ENCODE measurements around the gene PAQR8.

Gene PAQR8

DNA sequence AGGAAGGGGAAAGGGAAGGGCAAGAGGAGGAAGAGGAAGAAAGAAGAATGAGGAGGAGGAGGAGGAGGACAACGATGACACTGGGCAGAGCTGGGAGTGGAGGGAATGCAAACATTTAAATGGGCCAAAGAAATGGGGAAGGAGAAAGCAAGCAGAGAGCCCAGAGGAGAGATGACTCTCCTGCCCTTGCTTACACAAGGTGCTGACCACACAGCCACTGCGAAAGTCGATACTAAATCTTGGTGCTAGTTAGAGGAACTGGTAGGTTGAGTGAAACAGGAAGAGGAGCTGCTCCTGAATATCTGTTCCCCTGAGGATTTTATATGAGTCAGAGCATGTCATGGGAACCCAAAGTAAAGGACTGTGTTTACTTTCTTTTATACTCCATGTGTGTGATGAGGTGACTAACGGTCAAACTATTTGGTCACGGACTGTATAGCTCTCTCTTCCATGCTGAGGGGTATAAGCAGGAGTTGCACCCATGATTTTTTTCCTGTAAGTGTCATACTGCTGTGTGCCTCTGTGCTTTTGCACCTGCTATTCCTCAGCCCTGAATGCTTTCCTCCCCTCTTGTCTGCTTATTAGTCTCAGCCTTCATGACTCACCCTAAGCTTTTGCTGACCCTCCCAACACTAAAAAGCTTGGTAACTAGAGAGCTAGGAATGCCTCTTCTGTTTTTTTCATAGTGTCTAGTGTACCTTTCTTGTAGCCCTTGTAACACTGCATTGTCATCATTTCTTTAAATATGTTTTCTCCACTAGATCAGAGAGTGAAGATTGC lies 9.5 kb upstream of the PAQR8 start:
- DNase-seq: peak; percentile 40

DNA sequence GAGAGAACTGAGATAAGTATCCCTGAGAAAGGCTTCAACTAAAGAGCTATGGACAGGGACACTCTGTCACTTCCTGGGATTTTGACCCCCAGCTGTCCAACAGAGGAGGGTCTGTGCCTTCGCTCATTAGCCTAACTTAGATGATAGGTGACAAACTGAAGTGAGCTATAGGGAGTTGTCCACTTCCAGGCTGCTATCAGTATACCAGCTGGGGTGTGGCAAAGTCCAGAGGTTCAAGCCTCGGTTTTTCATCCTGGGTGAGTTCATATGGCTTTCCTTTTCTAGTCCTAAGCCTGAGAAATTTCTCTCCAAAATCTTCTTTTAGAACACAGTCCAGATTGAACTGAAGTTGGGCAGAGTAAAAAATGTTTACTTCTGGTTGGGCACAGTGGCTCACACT lies 5.9 kb upstream of the PAQR8 start:
- DNase-seq: no peak

DNA sequence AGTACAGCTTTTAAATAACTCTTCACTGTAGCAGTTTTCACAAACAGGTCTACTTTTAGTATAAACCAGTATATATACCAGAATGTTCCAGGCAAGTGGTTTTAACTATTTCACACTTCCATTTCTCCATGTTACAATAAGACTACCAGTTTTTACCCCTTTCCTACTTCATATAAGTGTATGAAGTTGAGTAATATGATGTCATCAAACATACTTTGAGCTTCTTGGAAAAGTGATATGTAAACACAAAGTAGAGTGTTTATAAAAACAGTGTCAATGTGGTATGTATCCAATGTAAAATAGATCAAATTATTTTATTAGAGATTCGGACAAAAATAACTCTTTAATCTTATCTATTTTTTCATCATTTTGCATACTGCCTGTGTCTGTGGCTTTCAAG lies 2.5 kb upstream of the PAQR8 start:
- no peak for DNase-seq

DNA sequence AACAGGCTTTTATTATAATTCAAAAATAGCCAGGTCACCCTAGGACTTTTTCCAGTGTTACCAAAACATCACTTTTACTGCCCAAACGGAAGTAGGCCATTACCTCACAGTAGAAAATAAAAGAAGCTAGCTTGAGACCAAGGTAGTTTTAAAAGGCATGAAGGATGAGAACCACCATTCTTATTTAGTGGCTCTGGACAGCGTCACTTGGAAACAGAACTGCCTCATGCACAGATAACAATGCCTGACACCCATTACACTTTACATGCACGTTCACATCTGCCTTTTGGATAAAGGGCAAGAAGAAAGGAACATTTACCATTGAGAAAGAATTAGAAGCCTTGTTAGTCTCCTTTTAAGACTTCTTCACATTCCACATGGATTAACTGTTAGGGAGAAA lies 1.9 kb upstream of the PAQR8 start:
- DNase-seq: no peak

DNA sequence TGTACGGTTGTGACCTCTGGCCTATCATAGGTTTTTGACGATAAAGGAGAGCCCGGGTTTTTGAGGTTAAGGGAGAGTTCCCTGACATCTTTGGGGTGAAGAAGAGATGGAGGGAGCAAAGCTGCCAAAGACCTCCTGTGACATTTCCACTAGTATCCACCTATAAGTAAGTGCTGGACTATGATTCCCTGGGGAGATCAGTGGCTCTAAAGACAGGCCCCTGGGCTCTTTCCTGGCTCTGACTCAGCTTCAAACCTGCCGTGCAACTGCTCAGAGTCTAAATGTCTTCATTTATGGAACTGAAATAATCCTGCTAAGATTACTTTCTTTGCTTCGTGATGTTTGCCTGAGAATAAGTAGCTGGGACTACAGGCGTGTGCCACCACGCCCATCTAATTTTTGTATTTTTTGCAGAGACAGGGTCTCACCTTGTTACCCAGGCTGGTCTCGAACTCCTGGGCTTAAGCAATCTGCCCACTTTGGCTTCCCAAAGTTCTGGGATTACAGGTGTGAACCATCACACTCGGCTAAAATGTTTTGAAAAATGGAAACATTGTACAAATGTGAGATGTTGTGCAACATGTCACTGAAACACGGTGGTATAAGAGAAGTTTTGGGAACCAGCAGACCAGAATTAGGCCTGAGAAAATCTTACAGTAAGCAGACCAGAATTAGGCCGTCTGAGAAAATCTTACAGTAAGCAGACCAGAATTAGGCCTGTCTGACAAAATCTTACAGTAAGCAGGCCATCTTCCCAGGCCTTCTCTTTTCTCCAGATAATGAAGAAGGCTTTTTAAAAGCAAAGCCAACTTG lies 1.1 kb upstream of the PAQR8 start:
- no peak for DNase-seq

DNA sequence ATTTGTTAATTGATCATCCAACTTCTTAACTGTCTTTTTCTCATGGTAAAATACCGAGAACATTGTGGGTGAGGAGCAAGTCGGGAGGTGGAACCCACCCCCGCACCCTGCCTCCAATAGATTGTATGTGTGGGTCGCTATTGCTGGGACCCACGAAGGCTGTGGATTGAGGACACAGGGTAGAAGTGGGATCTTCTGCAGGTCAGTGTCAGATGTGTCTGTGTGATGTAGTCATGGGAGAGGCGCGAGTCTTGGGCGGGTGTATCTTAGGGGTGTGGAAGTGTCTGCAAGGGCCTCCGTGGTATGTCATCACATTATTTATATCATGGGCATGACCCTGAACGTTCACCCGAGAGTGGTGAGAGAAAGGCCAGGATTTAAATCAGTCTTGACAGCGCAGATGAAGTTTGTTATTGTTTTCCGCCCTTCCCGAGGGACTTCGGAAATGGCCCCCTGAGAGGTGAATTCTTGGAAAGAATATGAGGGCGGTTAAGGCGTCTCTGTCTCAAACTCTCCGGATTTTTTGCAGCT lies 472 bp upstream of the PAQR8 start:
- DNase-seq: no peak

DNA sequence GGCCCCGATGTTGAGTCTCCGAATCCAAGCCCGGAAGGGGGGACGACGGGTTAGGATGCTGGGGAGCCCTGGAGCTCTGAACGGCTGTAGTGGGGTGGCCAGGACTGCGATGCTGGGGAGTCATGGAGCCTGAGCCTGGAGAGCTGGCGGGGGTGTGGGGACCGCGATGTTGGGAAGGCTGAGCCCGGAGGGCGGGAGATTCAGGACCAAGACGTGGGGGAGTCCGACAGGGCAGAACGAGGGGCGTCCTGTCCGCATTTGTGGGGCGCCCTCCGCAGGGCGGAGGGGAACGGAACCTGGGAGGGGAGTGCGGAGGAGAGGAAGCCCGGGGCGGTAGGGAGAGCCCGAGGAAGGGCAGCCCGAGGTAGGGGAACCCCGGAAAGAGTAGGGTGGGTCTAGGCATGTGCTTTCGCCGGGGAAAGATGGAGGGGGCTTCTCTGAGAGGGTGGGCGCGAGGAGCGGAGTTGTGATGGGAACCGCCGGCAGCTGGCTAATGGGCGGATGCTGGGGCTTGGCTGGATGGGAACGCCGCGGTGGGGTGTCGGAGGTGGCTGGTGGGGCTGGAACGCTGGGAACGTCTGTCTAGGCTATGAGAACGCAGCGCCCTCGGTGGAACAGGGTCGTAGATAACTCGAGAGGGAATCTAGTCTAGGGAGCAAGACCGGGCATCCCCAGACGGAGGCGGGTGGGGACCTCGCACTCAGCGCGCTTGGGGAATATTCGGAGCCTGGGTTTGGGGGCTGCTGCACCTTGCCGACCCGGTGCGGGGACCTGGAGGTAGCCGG lies 684 bp downstream of the PAQR8 start:
- peak; percentile 40 for DNase-seq

DNA sequence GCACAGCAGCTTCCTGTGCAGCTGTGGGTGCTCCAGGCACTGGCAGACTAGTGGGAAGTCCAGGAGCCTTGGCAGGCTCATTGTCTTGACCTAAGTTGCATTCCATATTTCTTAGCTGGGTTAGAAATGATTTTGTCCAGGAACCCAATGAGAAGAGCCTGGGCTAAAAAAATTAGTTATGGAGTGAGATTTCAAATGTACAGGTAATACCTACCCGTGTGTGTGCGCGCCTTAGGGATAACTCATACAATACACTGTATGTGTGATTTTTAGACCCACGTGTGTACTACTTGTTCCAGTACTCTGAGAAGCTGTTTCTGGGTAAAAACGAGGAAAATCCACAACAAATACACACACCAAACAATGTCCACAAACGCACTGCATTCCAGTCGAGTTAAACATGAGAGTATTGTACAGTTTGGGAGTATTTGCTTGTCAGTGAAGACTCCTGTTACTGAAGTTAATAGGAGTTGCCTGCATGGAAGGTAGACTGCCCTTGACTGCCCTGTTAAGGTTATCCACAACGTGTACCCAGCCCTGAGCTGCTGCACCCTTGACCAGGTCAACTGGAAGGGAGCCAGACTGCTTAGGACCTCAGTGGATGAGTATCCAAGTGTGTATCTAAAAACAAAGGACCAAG lies 1.4 kb downstream of the PAQR8 start:
- no peak for DNase-seq

DNA sequence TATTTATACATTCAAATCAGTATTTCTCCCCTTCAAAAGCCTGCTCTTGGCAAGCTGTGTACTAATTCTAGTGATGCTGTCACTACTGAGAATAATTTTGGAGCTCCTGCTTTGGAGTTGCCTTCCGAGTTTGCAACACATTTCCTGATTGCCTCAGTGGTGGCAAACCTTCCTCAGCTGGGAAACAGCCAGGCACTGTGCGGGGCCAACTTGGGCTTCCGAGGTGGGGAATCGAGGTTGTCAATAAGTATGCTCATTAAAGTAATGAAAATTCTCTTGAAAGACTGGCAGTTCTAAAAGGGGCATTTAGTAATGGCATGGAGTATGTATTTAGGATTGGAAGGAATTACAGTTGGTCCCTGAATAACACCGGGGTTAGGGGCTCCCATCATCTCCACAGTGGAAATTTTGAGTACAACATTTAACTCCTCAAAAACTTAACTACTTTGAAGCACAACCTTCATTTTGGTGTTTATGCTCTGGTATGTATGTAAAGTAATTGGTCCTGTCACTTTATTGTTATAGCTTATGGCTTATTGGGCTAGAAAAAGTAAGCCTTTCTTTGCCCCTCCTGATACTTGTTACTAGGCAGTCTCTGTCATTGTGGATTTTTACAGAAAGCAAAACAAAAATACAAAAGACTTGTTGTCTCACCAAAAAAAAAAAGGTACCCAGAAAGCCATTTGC lies 2.7 kb downstream of the PAQR8 start:
- no peak for DNase-seq

DNA sequence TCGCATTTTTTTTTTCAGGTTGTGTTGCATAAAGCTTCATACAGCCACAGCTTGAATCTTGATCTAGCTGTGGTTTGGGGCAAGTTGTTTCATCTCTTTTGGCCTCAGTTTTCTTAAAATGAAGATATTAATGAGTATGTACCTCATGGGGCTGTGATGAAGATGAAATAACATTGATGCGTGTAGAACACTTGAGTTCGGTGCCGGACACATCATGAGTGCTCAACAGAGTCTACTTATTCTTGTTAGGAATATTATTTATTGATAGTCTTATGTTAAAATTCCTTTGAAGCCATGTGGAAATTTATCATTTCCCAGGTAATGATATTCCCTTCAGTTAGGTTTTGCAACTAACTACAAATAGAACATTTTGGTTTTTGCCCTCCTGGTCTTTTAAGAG lies 3.4 kb downstream of the PAQR8 start:
- no peak for DNase-seq

DNA sequence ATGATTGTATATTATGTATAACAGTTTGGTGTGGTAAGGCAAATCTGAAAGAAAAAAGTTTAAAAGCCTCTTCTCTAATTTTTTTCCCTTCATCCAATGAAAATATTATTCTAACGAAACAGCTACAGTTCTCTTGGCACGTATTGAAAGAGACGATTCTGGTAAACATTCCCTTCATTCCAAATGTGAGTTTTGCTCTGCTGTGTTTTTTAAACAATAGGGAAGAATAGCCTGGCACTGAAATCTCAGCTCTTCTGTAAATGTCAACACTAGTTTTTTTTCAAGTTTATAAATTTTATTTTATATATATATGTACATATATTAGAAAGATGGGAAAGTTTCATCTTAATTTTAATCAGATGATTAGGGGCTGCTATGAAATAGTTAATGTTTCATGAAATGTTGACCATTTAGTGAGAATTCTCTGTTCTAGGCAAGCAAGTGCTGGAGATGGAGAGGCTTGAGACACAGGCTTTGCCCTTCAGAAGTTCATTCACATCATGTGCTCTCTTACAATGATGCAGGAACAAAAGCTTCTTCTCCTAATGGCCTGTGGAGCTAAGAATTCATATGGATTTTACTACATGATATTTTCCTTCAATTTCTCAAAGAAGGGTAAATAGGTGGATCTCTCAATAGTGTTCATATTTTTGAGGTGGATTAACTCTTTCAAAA lies 4.1 kb downstream of the PAQR8 start:
- no peak for DNase-seq

DNA sequence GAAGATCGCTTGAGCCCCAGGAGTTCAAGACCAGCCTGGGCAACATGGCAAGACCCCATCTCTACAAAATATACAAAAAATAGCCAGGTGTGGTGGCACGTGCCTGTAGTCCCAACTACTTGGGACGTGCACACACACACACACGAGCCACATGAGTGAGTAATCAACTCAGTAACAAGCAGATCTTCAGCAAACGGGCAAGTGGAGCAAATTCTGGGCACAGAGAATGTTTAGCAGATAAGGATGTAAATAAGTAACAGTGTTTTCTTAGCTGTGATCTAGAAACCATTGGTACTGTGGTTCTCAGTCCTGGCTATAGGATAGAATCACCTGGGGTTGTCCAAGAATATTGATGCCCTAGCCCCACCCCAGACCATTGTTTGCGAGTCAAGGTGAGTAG lies 6.1 kb downstream of the PAQR8 start:
- DNase-seq: no peak

DNA sequence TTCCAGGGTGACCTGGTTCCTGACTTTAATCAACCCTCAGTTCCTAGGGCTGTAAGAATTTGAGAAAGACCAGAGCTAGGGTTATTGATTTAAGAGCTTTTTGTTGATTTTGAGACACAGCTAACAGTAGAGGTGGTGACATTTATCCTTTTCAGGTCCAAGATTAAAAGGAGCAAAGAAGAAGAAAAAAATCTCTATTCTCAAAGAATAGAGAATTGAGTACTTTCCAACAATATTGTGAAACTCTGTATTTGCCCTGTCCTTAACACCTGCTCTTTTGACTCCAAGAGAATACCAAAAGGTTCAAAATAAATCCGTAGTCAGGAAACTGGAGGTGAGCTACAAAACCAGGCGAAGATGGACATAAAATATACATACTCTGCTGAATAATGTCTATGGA lies 7.3 kb downstream of the PAQR8 start:
- DNase-seq: no peak

DNA sequence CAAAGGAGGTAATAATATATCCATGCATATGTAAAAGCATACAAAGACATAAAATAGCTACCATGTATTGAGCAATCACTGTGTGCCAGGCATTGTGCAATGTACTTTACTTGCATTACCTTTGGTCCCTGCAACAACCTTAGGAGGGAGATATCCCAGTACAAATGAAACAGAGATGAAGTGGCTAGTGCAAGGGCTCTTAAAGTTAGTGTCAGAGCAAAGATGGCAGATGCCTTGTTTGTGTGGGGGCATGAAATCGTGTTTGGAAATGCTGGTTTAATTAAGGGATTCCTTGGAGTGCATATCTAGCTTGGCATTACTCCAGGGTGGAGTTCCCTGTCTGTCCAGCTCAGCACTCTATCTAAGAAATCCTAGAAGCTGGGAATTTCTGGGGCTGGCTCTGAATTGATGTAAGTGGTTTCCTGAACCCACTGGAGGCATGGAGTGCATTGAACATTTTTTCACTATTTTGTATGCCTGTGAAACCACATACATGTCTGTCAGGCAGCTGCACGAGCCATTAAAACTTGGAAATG lies 9.8 kb downstream of the PAQR8 start:
- DNase-seq: peak; percentile 39

DNA sequence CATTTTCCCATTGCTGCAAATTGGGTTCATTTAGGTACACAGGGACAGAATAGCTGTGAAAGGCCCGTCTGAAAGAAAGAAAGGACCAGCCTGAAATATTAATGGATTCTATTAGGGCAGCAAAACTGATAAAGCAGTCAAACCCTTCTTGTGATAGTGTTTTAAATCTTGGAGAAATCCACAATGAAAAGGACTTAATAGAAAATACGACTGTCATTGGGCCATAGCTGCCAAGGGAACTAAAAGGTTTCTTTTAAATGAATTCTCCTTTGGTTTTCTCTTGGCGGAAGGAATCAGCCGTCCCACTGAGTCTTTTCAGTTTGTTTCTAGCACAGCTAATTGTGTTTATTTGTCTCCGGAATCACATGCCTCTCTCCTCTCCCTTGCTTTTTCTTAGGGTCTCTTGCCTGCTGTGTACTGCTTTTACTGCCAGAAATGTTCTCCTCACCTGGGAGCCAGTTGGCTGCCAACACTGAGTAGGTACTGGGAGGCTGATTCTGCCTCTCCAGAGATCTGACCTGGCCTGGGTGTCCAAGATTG lies 11.3 kb downstream of the PAQR8 start:
- DNase-seq: no peak

DNA sequence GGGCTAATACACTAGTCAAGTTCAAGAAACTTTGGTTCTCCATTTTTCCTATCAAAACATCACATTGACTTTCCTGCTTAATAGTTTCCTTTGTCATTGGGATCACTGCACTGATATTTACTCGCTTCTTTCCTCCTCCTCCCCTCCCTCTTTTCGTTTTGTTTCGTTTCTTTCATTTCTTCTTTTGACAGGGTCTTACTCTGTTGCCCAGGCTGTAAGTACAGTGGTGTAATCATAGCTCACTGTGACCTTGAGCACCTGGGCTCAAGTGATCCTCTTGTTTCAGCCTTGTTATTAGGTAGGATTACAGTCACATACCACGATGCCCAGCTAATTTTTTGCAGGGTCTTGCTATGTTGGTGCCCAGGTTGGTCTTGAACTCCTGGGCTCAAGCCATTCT lies 12.3 kb downstream of the PAQR8 start:
- no peak for DNase-seq

DNA sequence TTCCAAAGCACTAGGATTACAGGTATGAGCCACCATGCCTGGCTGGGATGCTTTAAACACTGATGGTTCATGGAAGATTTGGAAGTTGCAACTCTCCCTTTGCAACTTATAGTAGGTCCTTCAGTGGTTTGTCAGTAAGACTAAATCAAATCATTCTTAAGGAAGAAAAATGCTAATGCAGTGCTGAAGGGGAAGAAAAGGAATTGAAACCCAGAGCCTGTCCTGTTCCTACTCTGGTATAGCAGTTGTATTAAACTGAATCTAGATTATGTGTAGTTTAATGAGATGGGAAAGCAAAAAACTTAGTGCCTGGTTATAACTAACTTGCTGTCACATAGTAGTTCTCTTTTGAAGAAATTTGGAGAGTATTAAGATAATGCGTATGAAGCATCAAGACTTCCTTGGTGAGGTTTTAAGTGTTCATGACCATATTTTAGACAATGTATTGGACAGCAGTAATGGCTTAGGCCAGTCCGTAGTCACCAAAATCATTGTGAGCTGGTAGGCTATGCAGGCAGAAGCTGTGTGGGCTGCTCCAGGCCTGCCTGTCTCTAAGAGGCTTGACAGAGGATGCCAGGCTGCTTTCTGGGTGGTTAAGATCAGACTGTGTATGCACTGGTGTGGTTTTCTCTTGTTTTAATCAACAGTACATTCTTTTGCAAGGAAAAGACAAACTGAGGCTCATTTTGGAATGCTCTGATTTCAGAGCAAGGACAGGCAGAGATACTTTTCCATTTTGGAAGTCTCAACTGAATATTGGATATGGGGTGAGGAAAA lies 14.0 kb downstream of the PAQR8 start:
- no peak for DNase-seq

DNA sequence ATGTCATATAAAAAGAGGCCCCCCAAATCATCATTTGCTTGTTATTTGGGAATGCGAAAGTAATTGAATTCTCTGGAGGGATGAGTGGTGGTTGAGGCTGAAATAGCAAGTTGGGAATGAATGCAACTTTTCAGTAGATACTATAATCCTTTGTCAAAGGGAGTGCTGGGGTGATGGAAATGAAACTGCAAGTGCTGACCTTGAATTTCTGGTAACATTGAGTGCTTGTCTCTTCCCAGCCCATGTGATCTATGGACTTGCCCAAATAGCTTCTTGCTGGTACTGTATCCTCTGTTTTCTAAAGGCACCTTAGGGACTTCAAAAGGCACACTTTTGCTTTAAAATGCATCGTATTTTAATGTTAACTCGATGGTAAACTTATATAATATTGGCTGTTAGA lies 14.8 kb downstream of the PAQR8 start:
- no peak for DNase-seq

DNA sequence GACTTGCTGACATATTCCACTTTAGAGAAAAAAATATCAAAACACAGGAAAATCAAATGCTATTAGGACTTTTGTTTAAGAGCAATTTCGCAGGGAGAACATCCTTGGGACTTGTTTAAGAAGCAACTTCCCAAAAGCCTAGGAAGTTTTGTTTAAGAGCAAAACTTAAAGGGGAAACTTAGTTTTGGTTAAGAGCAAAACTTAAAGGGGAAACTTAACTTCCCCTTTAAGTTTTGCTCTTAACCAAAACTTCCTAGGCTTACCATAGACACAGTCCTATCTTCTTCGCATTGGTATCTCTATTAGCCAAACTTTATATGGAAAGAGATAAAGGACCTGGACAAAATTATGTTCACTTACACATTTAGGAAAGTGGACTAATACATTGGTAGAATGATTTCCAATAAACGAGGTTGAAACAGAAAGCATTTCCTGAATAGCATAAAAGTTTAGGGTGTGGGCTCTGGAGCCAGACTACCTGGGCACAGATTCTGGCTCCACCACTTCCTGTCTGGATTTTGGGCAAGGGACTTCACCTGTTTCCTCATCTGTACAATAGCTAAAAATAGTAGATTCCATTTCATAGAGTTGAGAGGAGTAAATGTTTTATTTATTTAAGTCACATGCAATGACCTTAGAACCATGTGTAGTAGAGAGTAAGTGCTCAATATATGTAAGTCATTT lies 15.7 kb downstream of the PAQR8 start:
- DNase-seq: no peak

DNA sequence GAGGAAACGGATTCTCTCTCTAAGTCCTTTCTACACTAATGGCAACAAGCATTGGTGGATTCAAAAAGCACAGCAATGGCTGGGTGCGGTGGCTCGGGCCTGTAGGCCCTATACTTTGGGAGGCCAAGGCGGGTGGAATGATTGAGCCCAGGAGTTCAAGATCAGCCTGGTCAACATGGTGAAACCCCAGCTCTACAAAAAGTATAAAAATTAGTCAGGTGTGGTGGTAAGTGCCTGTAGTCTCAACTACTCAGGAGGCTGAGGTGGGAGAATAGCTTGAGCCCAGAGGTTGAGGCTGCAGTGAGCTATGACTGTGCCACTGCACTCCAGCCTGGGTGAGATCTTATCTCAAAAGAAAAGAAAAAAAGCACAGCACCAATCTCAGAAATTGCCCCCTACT lies 19.3 kb downstream of the PAQR8 start:
- DNase-seq: no peak
